GM12801 (cell line): ENCODE results near the gene CSF3.

Experiments
- TF ChIP-seq, protein P1 (sequence below): IDR thresholded peaks from one replicate; pipeline ENCODE4 v1.5.1; 2011; ENCODE audit warnings: control low read depth; ENCODE audit not compliant: insufficient read length; ENCODE audit errors: extremely low read depth

The CSF3 gene

DNA sequence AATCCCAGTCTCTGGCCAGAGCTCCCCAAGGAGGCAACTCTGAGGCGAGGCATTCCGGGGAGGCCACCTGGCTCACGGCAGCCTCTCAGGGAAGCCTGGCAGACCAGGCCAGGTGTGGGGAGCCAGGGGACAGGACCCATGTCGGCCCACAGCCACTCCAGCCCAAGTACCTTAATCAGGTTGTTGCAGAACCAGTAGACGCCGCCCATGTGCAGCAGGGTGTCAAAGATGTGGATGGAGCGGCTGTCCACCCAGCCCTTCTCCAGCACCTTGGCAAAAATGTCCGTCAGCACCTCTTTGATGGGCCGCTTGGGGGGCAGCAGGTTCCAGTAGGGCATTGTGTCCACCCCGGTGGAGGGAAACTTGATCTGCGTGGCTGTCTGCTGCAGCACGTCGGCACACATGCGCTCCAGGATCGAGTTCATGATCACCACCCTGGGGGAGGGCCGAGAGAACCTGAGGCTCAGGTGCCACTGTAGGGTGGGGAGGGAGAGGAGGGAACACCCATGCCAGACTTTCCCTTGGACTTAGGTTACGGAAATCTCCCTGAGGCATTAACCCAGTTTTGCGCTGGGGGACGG is 7.8 kb downstream of the CSF3 start:
- TF ChIP-seq, protein P1, sequence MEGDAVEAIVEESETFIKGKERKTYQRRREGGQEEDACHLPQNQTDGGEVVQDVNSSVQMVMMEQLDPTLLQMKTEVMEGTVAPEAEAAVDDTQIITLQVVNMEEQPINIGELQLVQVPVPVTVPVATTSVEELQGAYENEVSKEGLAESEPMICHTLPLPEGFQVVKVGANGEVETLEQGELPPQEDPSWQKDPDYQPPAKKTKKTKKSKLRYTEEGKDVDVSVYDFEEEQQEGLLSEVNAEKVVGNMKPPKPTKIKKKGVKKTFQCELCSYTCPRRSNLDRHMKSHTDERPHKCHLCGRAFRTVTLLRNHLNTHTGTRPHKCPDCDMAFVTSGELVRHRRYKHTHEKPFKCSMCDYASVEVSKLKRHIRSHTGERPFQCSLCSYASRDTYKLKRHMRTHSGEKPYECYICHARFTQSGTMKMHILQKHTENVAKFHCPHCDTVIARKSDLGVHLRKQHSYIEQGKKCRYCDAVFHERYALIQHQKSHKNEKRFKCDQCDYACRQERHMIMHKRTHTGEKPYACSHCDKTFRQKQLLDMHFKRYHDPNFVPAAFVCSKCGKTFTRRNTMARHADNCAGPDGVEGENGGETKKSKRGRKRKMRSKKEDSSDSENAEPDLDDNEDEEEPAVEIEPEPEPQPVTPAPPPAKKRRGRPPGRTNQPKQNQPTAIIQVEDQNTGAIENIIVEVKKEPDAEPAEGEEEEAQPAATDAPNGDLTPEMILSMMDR = no peak

DNA sequence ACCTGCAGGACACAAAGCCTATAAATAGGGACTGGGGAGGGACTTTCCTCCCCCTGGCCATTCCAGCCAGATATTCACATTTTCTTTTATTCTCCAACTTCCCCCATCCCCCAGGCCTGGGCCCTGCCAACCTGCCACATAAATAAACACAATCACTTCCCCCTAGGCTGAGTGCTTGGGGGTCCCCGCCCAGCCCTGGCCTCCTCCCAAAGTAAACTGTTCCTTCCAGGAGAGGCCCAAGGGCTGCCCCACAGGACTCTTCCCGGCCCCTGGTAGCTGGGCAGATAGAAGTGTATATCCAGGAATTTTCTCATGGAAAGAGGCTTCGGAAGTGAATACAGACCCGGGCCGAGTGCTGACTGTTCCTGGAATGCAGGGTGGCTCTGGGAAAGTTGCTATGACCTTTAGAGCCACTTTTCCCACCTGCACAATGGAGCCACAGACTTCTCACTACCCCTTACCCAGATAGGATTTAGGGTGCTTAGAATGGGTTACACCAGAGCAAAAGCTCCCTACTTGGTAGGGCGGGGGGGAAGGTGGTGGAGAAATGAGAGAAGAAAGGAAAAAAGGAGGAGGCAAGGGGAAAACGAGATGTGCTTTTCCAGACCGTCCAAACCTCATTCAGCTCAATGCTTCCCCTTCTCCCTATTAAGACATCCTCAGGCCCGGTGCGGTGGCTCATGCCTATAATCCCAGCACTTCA is 8.5 kb downstream of the CSF3 start:
- TF ChIP-seq, protein P1 = no peak

DNA sequence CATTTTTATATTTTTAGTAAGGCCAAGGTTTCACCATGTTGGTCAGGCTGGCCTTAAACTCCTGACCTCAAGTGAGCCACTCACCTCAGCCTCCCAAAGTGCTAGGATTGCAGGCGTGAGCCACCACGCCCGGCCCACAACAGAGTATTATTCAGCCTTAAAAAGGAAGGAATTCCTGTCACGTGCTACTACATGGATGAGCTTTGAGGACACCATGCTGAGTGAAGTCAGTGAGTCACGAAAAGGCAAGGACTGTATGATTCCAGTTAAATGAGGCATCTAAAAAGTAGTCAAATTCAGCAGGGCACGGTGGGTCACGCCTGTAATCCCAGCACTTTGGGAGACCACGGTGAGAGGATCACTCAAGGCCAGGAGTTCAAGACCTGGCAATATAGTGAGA is 9.7 kb downstream of the CSF3 start:
- TF ChIP-seq, protein P1 = no peak

DNA sequence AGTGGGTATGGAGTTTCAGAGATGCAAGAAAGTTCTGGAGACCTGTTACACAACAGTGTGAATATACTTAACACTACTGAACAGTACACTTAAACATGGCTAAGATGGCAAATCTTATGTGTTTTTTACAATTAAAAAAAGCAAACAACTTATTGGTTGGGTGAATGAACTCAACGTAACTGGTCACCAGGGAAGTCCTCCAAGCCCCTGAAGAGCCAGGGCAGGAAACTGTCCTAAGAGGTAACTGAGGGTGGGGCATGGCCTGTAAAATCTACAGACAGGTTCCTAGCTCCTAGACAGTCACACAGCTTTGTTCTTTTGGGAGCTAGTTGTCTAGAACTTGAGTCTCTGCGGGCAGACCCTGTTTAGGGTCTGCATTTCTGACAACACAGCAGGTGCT is 10.3 kb downstream of the CSF3 start:
- TF ChIP-seq, protein P1 = no peak

DNA sequence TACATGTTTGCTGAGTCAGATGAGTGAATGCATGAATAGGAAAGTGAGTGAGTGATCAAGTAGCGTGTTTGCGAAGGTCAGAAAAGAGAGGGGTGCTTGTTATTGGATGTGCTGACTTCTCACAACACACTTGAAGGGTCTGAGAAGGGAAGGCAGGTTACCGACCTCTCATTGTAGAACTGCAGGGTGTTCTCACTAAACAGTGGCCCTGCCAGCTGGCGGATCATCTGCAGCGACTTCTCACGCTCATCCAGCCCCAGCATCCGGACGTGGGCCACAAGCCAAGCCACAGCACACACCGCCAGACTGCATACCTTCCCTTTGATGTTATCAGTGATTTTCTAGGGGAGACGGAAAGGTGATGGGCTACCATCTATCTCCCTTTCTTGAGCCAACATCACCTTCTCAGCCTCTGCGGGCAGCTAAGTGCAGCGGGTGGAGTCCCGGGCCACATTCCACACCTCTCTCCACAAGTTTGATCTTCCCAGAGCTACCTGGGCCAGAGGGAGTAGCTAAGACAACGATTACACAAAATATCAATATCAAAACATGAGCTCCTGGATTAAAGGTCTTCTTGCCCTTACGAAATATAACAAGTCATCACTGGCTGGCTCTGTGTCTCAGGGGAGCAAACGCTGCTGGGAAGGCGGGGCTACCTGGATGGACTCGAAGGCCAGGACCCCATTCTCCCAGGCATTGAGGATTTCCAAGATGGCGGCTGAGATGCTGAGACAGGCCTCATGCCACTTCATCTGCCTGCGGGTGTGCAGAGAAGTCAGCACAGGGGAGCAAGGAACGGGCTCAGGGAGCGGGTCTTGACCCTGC is 11.0 kb downstream of the CSF3 start:
- TF ChIP-seq, protein P1 = no peak

DNA sequence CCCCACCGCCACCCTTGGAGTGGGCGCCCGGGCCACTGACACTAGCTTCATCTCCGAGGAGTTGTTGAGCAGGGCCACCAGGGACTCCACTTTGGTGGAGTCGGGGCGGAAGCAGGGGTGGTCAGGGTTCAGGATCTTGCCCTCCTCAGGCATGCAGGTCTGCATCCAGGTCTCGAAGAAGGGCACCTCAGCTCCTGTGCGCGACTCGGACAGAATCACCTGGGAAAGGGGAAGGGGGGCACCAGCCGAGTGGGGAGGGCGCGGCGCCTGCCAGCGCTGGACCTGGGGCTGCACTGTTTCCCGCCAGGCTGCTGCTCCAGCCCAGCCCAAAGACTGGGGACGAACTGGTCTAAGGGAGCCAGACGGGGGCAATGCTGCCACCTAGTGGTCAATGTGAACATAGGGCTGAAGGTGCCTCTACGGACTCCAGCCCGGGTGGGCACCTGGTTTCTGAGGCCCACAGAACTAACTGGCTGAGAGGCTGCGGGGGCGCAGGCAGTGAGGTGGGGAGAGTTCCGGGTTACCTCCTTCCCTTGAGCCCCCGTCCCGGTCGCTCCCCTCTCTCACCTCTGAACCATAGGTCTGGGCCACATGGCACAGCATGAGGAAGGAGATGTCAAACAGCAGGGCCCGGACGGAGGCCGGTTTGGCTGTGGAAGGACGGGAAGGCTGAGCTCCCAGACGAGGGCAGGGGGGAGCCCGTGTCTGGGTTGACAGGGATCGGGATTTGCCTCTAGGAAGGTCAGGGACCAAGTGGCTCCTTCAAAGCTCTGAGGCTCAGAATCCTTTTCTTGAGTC is 11.8 kb downstream of the CSF3 start:
- TF ChIP-seq, protein P1 = no peak

DNA sequence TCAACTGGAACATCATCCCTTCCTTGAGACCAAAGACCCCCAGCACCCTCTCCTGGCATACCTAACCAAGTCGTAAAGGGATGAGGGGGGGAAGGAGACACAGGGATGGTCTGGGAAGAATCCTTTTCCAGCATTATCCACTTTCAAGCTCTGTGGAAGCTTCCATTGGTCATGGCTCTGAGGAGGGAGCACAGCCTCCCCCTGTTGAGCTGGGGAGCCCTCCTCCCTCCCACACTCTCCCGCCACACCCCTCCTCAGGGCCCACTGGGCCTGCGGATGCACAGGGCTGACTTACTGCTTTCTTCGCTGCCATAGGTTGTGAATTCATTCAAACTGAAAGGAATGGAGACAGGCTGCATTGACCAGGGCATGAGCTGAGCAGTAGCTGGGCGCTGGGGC is 12.4 kb downstream of the CSF3 start:
- TF ChIP-seq, protein P1 = no peak
